WERI-Rb-1 (cell line): ENCODE measurements around the gene DIO1.
A peak's percentile ranks its signal among the peaks of the same experiment; 100 is the strongest.

Experiments used
- DNase-seq: peaks from one replicate; pipeline ENCODE4 v3.0.0-alpha.2; 2020
- H3K27ac ChIP-seq: fragments of 250-450 bp; sonication (Bioruptor Pico); 2 replicates; pipeline ENCODE4 v1.5.1; 2020; ENCODE audit warnings: mild to moderate bottlenecking, moderate library complexity
- H3K27me3 ChIP-seq: fragments of 250-450 bp; sonication (Bioruptor Pico); 2 replicates; pipeline ENCODE4 v1.5.1; 2021; ENCODE audit warnings: mild to moderate bottlenecking, low read depth, moderate library complexity; ENCODE audit not compliant: insufficient read depth, severe bottlenecking
- H3K36me3 ChIP-seq: fragments of 250-450 bp; sonication (Bioruptor Pico); 2 replicates; pipeline ENCODE4 v1.5.1; 2020; ENCODE audit warnings: mild to moderate bottlenecking, moderate library complexity
- H3K4me3 ChIP-seq: 2 replicates; pipeline ENCODE4 v1.5.1; 2011; ENCODE audit warnings: low read depth, mild to moderate bottlenecking, control low read depth, low read length
- H3K9me3 ChIP-seq: fragments of 250-450 bp; sonication (Bioruptor Pico); 2 replicates; pipeline ENCODE4 v1.5.1; 2021; ENCODE audit warnings: mild to moderate bottlenecking, moderate library complexity; ENCODE audit not compliant: severe bottlenecking
- TF ChIP-seq, protein P1 (sequence below): IDR thresholded peaks from 2 replicates; pipeline ENCODE4 v1.5.1; 2011; ENCODE audit warnings: low read depth, mild to moderate bottlenecking, control low read depth, inconsistent platforms, low read length

The DIO1 gene

DNA sequence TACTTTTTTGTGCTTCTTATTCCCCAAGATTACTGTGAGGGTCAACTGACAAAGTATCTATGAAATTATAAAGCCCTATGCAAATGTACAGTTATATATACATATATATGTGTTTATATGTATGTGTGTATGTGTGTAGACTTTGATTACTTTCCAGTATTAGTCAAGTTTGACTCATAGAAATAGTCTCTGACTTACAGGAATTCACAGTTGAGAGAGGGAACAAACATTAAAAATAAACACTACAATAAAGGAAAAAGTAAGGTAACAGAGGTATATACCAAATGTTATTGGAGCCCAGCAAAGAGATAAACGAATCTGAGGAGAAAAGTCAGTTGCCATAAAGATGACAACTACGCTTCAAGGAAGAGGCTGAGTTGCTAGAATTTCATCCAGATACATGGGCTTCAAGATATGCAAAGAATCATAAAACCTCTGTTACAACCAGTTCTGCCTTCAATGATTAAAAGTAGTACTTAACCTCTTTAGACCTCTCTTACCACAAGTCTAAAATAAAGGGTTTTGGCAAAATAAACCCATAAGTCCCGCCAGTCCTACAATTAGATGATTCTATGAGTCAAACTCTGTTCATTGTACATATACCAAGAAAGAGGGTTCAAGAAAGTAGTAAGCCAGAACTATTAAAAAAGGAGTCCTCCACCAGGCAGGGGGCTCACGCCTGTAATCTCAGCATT lies 44.3 kb downstream of the DIO1 start:
- Histone ChIP-seq H3K27ac (no peak overlapping the region), H3K4me3 (no peak overlapping the region), H3K27me3 (no peaks in the 10 kb centered on the region), H3K9me3 (peaks cover 8% of the 10 kb centered on the region), H3K36me3 (peaks cover 38% of the 10 kb centered on the region)
- TF ChIP-seq, protein P1, sequence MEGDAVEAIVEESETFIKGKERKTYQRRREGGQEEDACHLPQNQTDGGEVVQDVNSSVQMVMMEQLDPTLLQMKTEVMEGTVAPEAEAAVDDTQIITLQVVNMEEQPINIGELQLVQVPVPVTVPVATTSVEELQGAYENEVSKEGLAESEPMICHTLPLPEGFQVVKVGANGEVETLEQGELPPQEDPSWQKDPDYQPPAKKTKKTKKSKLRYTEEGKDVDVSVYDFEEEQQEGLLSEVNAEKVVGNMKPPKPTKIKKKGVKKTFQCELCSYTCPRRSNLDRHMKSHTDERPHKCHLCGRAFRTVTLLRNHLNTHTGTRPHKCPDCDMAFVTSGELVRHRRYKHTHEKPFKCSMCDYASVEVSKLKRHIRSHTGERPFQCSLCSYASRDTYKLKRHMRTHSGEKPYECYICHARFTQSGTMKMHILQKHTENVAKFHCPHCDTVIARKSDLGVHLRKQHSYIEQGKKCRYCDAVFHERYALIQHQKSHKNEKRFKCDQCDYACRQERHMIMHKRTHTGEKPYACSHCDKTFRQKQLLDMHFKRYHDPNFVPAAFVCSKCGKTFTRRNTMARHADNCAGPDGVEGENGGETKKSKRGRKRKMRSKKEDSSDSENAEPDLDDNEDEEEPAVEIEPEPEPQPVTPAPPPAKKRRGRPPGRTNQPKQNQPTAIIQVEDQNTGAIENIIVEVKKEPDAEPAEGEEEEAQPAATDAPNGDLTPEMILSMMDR: no peak
- DNase-seq: no peak

DNA sequence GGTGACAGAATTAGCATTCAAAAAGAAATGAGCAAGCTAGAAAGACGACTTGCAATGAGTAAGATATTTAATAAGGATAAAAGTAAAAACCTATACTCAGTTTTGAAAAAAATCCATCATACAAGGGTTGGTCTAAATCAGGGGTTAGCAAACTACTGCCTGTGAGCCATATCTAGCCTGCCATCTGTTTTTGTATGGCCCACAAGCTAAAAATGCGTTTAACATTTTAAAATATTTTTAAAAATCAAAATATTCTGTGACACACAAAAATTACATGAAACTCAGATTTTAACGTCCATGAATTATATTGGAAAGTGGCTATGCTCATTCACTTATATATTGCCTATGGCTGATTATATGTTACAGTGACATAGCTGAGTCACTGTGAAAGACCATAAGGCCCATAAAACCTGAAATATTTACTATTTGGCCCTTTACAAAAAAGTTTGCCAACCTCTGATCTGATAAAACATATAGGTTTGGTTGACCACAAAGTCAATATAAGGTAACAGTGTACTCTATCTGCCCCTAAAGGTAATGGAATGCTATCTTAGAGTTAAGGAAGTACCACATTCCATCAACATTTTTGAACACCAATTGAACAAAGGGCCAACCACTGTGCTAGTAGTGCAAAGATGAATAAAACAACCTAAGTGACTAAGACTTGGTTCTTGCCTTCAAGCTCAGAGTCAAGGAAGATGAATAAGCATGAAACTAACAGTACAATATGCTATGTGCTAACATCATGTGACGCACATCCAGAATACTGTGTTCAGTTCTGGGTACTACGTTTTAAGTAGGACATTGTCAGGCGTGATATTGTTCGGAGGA lies 48.4 kb downstream of the DIO1 start:
- TF ChIP-seq, protein P1: no peak
- Histone ChIP-seq H3K27ac (no peak overlapping the region), H3K27me3 (no peaks in the 10 kb centered on the region), H3K9me3 (no peaks in the 10 kb centered on the region), H3K36me3 (peaks cover 21% of the 10 kb centered on the region), H3K4me3 (no peak overlapping the region)
- DNase-seq: no peak

DNA sequence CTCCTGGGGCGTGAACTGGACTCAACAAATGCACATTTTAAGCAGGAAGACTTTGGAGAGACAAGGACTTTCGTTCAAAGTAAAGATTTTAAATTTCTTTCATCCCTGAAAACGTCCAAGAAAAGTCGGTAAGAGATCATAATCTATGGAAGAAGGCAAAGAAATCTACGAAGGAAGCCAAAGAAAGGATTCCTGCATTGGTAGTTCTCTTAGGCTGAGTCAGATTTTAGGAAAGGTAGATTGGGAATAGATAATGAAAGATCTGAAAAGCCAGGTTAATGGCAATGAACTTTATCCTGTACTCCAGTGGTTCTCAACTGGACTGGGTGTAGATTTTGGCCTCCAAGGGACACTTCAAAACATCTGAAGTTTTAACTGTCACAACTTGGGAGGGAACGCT lies 49.1 kb downstream of the DIO1 start:
- DNase-seq: no peak
- no peak overlapping the region for H3K27ac ChIP-seq
- H3K4me3 ChIP-seq: no peak overlapping the region
- H3K36me3 ChIP-seq: peaks cover 24% of the 10 kb centered on the region
- no peaks in the 10 kb centered on the region for H3K9me3 ChIP-seq
- H3K27me3 ChIP-seq: no peaks in the 10 kb centered on the region
- TF ChIP-seq, protein P1: no peak

DNA sequence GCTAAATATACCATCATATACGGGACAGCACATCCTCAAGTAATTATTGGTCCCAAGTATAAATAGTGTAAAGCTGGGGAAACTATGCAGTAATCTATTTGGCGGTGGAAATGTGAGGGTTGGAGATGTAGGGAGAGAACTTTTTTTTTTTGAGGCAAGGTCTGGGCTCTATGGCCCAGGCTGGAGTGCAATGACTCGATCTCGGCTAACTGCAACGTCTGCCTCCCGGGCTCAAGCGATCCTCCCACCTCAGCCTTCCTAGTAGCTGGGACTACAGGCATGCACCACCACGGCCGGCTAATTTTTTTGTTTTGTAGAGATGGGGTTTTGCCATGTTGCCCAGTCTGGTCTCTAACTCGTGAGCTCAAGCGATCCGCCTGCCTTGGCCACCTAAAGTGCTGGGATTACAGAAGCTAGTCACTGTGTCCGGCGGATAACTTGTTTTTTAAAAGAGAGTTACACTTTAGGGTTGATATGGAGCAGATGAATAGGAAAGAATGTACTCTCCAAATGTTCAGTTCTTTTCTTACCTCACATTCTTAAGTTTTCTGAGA lies 49.6 kb downstream of the DIO1 start:
- H3K36me3 ChIP-seq: peaks cover 21% of the 10 kb centered on the region
- no peak overlapping the region for H3K4me3 ChIP-seq
- H3K9me3 ChIP-seq: no peaks in the 10 kb centered on the region
- no peak overlapping the region for H3K27ac ChIP-seq
- no peaks in the 10 kb centered on the region for H3K27me3 ChIP-seq
- TF ChIP-seq, protein P1: no peak
- DNase-seq: no peak

DNA sequence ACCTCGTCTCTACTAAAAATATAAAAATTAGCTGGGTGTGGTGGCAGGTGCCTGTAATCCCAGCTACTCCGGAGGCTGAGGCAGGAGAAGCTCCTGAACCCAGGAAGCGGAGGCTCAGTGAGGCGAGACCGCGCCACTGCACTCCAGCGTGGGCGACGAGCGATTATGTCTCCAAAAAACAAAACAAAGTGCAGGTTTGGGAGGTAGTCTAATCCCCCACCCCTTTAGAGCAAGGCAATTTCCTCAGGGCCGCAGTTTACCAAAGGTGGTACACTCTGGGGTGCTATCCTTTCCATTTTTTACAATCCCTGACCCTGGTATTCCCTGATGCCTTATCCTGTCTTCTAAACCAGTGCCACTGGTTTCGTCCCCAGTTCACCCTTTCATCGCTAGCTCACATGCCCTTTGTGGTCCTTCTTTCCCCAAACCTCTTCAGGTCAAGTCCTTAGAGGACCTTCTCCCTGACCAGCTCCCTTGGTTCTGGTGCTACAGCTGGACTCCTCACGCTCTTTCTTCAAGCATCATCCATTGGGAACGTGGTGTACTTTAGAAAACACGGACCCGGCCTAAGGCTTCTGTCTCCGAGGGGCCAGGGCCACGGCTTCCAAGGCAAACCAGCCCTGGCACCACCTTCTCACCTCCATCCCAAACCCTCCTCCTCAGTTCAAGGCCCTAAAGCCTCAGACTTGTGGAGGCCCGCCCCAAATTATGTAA lies 50.6 kb downstream of the DIO1 start:
- DNase-seq: peak; percentile 10

More for the DNA sequence above, 50.6 kb downstream of the DIO1 start:
- TF ChIP-seq, protein P1: no peak
- H3K36me3 ChIP-seq: peaks cover 16% of the 10 kb centered on the region
- no peaks in the 10 kb centered on the region for H3K9me3 ChIP-seq
- no peaks in the 10 kb centered on the region for H3K27me3 ChIP-seq
- peak overlapping the region; percentile 79 for H3K27ac ChIP-seq
- H3K4me3 ChIP-seq: peak overlapping the region; percentile 82
